HCT116 (cell line): ENCODE data around the gene SPINT2.
A peak's percentile ranks its signal among the peaks of the same experiment; 100 is the strongest.

Experiments used
- CEBPB ChIP-seq: IDR thresholded peaks from 2 replicates; pipeline ENCODE4 v1.6.1; 2012; ENCODE audit warnings: low read depth
- CTCF ChIP-seq, 3 experiments: fragments of 200-600 bp in 1 of 3; sonication (generic) in 1 of 3; IDR thresholded peaks in 2 of 3; conservative IDR thresholded peaks in 1 of 3; 2 replicates each; pipeline ENCODE4 v1.5.1; 2012 to 2017; ENCODE audit warnings: low read depth in 2 of 3, low read length in 2 of 3, antibody characterized with exemption in 1 of 3, borderline replicate concordance in 1 of 3, control low read depth in 1 of 3, mild to moderate bottlenecking in 1 of 3, mixed read lengths in 1 of 3, mixed run types in 1 of 3, moderate library complexity in 1 of 3; ENCODE audit not compliant: insufficient read depth in 1 of 3
- EGR1 ChIP-seq: IDR thresholded peaks from 2 replicates; pipeline ENCODE4 v1.6.1; 2012; ENCODE audit warnings: low read depth
- EZH2phosphoT487 ChIP-seq: fragments of 200-600 bp; IDR thresholded peaks from 2 replicates; pipeline ENCODE4 v1.6.1; 2018; ENCODE audit warnings: antibody characterized with exemption, borderline replicate concordance
- POLR2A ChIP-seq: IDR thresholded peaks from 2 replicates; pipeline ENCODE4 v1.7.0; 2011; ENCODE audit warnings: borderline replicate concordance; ENCODE audit not compliant: insufficient read depth, insufficient read length; ENCODE audit errors: extremely low read depth
- POLR2AphosphoS5 ChIP-seq: IDR thresholded peaks from 2 replicates; pipeline ENCODE4 v1.6.1; 2011; ENCODE audit warnings: mild to moderate bottlenecking, low read depth, low read length, moderate library complexity
- RAD21 ChIP-seq: IDR thresholded peaks from 2 replicates; pipeline ENCODE4 v1.6.1; 2012; ENCODE audit warnings: low read depth, mild to moderate bottlenecking
- REST ChIP-seq: IDR thresholded peaks from 2 replicates; pipeline ENCODE4 v1.6.1; 2012; ENCODE audit warnings: low read depth
- SIN3A ChIP-seq: IDR thresholded peaks from 2 replicates; pipeline ENCODE4 v1.6.1; 2012; ENCODE audit warnings: low read depth
- SRF ChIP-seq: IDR thresholded peaks from 2 replicates; pipeline ENCODE4 v1.6.1; 2012; ENCODE audit warnings: low read depth
- TCF7L2 ChIP-seq: IDR thresholded peaks from 2 replicates; pipeline ENCODE4 v1.7.0; 2011; ENCODE audit warnings: borderline replicate concordance, inconsistent platforms; ENCODE audit not compliant: insufficient read depth, insufficient read length; ENCODE audit errors: extremely low read depth
- ZBTB33 ChIP-seq: IDR thresholded peaks from 2 replicates; pipeline ENCODE4 v1.6.1; 2011; ENCODE audit warnings: mild to moderate bottlenecking, low read length, moderate library complexity; ENCODE audit not compliant: insufficient replicate concordance; ENCODE audit errors: extremely low read depth
- ZNF274 ChIP-seq: fragments of 200-500 bp; sonication (Bioruptor generic); IDR thresholded peaks from 2 replicates; pipeline ENCODE4 v1.6.1; 2014; ENCODE audit warnings: mild to moderate bottlenecking, low read depth, low read length, inconsistent platforms

- TF ChIP-seq CTCF (IDR thresholded peaks at IDR 0.05 in 2 of 3, conservative IDR thresholded peaks at IDR 0.05 in 1 of 3; ENCODE audit: borderline replicate concordance in 1 of 3, insufficient read depth in 1 of 3, low read depth in 2 of 3, low read length in 2 of 3) (peak; percentile 86 to 89 (median 86)), ZBTB33 (no peak), EGR1 (no peak), EZH2phosphoT487 (no peak), ZNF274 (no peak), TCF7L2 (no peak), POLR2AphosphoS5 (no peak), POLR2A (no peak), REST (no peak), RAD21 (peak; percentile 97), SIN3A (no peak), CEBPB (no peak), SRF (no peak)
Observed at GRCh38 chr19:38233740-38234251, 30.6 kb upstream of the SPINT2 start.
